D721Med (cell line): ENCODE results near the gene ZNF407.
A peak's percentile ranks its signal among the peaks of the same experiment; 100 is the strongest.

Experiments
- DNase-seq: peaks from one replicate; pipeline ENCODE4 v3.0.0; 2011; ENCODE audit warnings: low spot score; ENCODE audit not compliant: insufficient read length
- FAIRE-seq: peaks from 2 replicates; lab custom pipeline; 2011; peaks lifted over from hg19 to GRCh38; lab: Jason Lieb, UNC
- TF ChIP-seq, protein P1 (sequence below): IDR thresholded peaks from 2 replicates; pipeline ENCODE4 v1.5.1; 2012; ENCODE audit warnings: mild to moderate bottlenecking, control low read depth; ENCODE audit not compliant: insufficient read depth; ENCODE audit errors: missing control alignments

ZNF407 gene

DNA sequence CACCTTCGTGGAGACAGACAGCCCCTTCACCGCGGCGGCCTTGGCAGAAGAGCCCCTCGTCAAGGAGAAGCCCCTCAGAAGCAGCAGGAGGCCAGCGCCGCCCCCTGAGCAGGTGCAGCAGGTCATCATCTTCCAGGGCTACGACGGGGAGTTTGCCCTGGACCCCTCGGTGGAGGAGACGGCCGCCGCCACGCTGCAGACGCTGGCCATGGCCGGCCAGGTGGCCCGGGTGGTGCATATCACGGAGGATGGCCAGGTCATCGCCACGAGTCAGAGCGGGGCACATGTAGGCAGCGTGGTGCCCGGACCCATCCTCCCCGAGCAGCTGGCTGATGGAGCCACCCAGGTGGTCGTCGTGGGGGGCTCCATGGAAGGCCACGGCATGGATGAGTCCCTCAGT, 465.5 kb downstream of the ZNF407 start:
- DNase-seq, result no peak
- TF ChIP-seq, protein P1, sequence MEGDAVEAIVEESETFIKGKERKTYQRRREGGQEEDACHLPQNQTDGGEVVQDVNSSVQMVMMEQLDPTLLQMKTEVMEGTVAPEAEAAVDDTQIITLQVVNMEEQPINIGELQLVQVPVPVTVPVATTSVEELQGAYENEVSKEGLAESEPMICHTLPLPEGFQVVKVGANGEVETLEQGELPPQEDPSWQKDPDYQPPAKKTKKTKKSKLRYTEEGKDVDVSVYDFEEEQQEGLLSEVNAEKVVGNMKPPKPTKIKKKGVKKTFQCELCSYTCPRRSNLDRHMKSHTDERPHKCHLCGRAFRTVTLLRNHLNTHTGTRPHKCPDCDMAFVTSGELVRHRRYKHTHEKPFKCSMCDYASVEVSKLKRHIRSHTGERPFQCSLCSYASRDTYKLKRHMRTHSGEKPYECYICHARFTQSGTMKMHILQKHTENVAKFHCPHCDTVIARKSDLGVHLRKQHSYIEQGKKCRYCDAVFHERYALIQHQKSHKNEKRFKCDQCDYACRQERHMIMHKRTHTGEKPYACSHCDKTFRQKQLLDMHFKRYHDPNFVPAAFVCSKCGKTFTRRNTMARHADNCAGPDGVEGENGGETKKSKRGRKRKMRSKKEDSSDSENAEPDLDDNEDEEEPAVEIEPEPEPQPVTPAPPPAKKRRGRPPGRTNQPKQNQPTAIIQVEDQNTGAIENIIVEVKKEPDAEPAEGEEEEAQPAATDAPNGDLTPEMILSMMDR, result no peak
- no peak for FAIRE-seq

DNA sequence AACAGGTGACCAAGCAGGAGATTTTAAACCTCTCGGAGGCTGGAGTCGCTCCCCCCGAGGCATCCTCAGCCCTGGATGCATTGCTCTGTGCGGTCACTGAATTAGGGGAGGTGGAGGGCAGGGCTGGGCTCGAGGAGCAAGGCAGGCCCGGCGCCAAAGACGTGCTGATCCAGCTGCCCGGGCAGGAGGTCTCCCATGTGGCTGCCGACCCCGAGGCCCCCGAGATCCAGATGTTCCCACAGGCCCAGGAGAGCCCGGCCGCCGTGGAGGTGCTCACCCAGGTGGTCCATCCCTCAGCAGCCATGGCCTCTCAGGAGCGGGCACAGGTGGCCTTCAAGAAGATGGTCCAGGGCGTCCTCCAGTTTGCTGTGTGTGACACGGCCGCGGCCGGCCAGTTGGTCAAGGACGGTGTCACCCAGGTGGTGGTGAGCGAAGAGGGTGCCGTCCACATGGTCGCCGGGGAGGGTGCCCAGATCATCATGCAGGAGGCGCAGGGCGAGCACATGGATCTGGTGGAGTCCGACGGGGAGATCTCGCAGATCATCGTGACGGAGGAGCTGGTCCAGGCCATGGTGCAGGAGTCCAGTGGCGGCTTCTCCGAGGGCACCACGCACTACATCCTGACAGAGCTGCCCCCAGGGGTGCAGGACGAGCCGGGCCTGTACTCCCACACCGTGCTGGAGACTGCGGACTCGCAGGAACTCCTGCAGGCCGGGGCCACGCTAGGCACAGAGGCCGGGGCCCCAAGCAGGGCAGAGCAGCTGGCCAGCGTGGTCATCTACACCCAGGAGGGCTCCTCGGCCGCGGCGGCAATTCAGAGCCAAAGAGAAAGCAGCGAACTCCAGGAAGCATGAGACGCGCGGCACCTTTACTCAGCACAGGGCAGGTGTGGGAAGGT, 466.2 kb downstream of the ZNF407 start:
- DNase-seq (no peak), FAIRE-seq (no peak)
- TF ChIP-seq, protein P1, result no peak

DNA sequence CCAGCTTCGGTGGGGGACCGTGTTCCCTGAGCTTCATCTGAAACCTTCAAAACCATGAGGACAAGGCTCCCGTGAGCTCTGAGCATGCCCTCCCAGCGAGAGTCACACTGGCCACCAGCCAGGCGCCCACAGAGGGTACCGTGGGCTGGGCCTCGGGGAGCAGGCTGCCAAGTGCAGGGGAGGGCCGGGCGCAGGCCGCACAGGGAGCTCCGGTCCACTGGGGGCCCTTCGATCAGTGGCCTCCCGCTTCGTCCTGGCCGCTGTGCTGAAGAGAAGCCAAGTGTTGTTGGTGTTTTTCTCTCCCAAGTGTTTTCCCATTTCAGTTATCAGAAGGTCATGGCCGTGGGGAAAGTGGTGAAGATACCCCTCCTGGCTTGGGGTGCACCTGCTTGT, 466.8 kb downstream of the ZNF407 start:
- TF ChIP-seq, protein P1, result no peak
- FAIRE-seq, result no peak
- DNase-seq, result no peak

DNA sequence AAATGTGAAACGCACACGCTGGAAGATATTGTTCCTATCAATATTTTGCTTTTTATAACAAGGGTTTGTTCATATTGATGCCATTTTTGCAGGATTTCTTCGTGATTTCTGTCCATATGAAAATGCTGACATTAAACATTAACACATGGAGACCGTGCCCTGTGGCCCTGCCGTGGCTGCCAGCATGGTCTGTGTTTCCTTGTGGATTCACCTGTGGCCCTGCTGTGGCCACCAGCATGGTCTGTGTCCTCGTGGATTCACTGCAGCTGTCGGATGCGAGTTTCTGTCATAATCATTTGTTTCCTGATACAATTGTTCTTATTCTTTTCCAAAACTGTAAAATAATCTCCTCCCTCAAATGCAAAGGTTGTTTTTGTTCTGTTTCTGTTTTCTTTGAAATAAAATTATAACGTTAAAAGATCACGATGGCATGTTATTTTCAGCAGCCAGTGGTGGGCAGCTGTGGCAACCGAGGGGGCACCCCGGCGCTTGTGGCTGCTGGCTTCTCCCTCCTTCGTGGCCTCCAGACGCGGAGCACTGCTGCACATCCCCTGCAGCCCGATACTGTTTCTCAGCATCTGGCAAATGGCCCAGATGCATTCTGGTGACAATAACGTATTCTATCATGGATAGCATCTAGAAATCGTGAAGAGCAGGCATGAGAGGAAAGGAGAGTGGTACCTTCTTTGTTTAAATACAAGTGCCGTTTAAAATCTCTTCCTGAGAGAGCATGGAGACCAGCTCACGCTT, 467.8 kb downstream of the ZNF407 start:
- TF ChIP-seq, protein P1, result no peak
- FAIRE-seq (peak; percentile 64), DNase-seq (no peak)

DNA sequence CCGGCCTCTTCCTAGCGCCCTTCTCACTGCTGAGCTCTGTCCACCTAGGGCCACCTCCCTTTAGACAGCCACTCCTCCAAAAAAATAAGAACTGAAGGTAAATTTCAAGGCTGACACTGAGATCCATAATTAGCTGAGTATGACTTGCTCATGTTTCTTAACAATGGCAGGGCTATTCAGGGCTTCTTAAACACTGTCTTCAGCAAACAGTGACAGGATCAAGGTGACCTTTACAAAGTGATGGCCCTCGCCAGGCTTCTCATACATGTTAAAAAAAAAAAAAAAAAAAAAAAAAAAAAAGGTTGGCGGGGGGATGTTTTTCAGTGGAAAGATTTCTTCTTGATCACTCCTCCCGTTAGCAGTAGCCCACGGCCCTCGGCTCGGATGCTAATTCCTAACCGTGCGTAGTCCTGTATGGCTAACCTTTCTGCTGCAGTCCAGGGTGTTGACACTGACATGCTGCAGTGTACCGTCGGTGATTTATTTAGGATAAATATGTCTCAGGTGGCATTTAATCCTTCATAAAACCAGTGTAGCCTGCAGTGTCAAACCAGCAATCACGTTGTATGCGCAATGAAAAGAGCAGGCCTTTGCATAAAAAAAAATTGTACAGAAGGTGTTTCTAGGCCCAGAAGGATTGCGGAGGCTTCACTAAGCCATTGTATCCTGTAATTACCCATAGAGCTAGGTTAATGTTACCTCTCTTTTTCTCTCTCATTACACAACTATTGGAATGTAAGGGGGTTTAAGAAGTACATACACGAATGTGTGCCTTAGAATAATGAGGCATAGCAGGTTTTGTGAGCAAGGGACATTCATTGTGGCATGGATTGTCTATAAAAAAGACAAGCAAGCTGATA, 468.6 kb downstream of the ZNF407 start:
- peak; percentile 93 for FAIRE-seq
- no peak for DNase-seq
- TF ChIP-seq, protein P1, result no peak

DNA sequence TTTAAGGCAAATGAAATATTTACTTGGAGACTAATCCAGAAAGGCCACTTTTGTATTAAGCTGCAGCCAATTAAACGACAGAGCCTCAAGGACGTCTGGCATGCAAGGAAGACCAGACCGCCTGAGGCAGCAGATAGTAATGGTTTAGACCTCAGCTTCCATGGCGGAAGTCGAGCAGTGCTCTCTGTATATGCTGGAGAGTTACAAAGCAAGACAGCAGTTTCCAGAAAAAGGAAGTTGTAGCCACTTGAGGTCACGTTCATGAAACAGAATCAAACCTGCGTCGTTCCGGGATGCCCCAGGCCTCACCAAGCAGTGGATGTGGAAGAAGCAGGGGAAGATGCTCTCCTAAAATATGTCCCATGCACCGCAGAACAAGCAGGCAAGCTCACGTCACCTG, 469.3 kb downstream of the ZNF407 start:
- TF ChIP-seq, protein P1, result no peak
- peak; percentile 55 for FAIRE-seq
- DNase-seq, result no peak
